HG03354 (cell line): ENCODE measurements around the gene TEDC2.

Experiments
- ATAC-seq: cut with Tn5 transposase; IDR thresholded peaks from one replicate; pipeline ENCODE4 v1.9.1; 2021; ENCODE audit warnings: mild to moderate bottlenecking; ENCODE audit not compliant: unreplicated experiment, poor library complexity, severe bottlenecking

The TEDC2 gene

DNA sequence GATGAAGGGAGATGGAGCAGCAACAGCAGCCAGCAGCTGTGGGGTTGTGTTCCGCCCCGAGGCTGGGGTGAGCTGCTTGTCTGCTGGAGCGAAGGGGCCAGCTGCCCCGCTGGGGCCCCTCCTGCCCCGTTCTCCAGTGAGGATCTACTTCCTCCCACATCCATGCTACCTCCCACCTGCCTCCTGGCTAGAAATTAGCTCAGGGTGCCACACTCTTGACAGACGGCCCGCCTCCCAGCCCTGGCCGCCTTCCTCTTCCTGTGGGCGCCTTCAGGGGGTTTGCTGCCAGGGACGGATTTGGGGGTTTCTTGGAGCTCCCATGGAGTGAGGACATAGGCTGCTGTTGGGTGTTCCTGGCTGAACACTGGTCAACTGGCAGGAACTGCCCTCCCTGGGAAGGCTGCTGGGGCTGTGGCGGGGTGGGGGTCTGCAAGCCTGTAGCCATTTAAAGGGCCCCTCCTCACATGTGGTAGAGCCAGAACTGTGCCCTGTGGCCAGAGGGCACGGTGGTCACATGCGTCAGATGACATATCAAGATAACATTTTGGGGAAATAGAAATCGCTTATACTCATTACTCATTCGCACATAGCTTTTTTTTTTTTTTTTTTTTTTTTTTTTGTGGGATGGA is 28.1 kb downstream of the TEDC2 start:
- ATAC-seq, result no peak

DNA sequence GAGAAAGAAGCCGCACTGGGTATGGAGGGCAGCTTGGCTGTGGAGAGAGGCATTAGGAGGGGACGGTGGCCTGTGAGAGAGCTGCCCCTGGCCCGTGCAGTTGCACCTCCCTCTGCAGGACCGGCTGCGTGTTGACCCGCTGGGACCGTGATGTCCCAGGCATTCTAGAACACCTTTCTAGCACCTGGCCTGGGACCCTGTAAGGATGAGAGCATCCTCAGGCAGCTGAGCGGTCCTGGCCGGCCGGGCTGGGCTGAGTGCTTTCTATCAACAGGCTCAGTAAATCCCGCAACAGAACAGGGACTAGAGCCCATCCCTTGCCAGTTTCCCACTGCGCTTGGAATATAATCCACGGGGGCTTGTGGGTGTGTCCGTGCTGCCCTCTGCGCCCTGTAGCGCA is 29.7 kb downstream of the TEDC2 start:
- ATAC-seq, result no peak

DNA sequence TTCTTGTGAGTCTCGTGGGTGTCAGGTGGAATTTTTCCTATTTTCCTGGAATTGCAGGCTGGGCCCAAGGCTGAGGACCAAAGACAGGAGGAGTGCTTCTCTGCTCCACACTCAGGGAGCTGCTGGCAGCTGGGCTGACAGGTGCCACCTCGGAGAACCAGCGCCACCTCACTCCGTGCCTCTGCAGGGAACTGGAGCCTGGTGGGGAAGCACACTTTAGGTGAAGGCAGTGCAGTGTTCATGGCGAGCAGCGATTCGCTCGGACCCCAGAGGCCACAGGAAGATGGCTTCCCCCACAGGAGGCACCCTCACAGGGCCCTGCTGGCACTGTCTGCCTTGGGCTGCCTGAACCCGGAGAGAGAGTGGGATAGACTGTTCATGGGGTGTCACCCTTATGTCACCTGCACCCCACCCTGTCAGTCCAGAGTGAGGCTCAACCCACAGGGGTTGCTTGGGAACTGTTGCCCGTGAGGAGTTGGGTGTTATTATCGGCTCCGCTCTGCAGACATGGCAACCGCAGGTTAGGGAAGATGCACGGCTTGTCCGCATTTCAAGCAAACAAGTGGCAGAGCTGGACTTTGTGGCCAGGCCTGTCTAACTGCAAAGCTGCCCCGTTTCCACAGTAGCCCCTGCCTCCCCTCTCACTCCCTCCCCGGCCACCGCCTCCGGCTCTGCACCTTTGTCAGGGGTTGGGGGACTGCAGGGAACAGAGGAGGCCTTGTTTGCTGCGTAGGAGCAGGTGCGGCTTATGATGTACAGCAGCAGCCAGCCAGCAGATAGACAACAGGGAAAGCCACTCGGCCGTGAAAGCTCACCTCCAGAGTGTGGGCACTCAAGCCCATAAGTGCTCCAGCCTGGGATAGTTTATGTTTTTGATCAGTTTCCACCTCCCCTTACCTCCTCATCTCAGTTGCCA is 30.5 kb downstream of the TEDC2 start:
- no peak for ATAC-seq

DNA sequence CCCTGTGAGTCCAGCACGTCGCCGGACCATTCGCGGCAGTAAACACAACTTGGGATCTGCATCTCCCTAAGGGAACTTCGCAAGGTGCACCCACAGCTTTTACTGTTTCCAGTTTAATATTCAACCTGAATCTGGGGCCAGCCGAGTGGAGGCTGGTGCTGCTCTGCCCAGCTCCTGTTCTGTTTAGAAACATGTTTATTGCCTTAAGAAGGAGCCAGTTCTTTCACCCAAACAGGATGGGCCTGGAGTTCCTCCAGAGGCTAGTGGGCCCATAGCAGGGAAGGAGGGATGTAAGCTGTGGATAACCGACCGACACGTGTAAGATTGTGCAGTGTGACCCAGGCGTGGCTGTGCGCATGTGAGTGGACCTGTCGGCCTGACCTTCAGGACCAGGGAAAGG is 32.4 kb downstream of the TEDC2 start:
- no peak for ATAC-seq

DNA sequence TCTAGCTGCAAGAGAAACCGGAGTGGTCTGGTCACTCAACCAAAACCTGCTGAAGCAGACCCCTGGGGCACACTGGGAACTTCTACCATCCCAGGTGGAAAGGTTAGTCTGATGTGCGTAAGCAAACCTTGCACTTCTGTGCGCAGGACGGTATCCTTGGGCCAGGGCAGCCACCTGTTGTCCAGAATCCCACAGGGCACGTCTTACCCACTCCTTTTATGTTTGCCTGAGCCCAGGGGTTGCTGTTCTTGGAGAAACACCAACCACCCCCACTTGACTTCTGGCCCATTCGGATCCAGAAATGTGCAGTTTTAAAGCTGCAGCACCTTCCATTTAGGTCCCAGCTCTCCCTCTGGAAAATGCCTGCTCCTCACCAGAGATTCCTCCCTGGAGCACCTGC is 33.7 kb downstream of the TEDC2 start:
- no peak for ATAC-seq

DNA sequence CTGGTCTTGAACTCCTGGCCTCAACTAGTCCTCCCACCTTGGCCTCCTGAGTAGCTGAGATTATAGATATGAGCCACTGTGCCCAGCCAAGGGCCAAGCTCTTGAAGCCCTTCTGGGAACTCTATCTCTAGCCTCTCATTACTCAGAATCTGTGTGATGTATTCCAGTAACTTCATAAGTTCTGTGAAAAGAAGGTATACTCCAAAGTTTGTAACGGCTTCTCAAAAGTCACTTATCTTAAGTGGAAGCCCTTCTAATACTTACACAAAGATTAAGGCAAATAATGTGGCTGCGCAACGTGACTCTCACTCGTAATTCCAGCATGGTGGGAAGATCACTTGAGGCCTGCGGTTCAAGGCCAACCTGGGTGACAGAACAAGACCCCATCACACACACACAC is 34.7 kb downstream of the TEDC2 start:
- no peak for ATAC-seq

DNA sequence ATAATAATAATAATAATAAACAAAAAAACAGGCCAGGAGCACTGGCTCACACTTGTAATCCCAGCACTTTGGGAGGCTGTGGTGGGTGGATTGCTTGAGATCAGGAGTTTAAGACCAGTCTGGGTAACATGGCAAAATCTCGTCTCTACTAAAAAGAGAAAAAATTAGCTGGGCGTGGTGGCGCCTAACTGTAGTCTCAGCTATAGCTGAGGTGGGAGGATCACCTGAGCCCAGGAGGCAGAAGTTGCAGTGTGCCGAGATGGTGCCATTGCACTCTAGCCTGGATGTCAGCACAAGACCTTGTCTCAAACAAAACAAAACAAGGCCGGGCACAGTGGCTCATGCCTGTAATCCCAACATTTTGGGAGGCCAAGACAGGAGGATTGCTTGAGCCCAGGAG is 35.1 kb downstream of the TEDC2 start:
- ATAC-seq, result no peak

DNA sequence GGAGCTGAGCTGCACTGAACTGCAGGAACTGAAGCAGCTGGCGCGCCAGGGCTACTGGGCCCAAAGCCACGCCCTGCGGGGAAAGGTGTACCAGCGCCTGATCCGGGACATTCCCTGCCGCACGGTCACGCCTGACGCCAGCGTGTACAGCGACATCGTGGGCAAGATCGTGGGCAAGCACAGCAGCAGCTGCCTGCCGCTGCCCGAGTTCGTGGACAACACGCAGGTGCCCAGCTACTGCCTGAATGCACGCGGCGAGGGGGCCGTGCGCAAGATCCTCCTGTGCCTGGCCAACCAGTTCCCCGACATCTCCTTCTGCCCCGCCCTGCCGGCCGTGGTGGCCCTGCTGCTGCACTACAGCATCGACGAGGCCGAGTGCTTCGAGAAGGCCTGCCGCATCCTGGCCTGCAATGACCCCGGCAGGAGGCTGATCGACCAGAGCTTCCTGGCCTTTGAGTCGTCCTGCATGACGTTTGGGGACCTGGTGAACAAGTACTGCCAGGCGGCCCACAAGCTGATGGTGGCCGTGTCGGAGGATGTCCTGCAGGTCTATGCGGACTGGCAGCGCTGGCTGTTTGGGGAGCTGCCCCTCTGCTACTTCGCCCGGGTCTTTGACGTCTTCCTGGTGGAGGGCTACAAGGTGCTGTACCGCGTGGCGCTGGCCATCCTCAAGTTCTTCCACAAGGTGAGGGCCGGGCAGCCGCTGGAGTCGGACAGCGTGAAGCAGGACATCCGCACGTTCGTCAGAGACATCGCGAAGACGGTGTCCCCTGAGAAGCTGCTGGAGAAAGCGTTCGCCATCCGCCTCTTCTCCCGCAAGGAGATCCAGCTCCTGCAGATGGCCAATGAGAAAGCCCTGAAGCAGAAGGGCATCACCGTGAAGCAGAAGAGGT is 36.6 kb downstream of the TEDC2 start:
- ATAC-seq, result no peak

DNA sequence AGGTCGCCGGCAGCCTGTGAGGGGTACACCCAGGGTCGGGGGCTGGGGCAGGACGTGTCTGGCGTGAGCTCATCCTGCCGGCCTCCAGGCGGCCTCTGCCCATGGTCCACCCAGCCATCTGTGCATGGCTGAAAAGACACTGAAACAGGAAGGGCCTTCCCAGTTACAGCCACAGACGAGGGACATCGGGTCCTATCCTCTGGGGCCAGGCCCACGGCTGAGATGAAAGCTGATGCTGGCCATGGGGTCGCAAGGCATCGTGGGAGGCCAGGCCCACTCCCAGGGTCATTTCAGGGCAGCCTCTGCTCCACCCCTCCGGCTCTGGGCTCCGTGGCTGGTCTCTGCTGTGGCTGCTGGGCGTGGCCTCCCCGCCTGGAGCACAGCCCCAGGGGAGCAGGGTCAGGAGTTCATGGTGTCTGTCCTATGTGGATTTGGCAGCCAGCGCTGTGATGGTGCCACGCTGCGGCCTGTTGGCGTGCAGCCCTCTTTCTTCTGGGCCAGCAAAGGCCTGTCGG is 37.3 kb downstream of the TEDC2 start:
- no peak for ATAC-seq

DNA sequence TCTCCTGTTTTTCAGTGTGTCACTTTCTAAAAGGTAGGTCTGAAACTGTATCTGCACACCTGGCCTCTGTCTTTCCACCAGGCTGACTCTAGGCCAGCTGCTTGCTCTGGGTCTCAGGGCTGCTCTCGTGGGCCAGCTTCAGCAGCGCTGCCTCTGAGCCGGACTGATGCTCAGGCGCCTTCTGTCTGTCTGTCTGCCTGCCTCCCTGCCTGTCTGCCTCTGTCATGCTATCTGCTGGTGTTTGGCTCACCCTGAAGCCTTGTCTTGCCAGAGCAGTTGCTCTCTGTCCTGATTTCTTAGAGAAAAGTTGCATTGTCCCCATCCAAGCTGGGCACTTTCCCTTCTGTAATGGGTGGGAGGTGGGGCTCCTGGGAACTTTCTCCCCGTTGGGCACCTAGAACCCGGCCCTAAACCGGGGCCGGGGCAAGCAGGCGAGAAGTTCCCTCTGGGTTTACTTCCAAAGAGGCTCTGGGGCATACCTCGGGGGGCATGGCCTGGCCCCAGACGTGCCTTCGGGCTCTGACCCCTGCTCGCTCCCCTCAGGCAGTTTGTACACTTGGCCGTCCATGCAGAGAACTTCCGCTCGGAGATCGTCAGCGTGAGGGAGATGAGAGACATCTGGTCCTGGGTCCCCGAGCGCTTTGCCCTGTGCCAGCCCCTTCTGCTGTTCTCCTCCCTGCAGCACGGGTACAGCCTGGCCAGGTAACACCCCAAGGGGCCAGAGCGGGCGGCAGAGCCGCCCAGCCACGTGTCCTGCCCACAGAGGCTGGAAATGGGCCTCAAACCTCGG is 38.0 kb downstream of the TEDC2 start:
- no peak for ATAC-seq

DNA sequence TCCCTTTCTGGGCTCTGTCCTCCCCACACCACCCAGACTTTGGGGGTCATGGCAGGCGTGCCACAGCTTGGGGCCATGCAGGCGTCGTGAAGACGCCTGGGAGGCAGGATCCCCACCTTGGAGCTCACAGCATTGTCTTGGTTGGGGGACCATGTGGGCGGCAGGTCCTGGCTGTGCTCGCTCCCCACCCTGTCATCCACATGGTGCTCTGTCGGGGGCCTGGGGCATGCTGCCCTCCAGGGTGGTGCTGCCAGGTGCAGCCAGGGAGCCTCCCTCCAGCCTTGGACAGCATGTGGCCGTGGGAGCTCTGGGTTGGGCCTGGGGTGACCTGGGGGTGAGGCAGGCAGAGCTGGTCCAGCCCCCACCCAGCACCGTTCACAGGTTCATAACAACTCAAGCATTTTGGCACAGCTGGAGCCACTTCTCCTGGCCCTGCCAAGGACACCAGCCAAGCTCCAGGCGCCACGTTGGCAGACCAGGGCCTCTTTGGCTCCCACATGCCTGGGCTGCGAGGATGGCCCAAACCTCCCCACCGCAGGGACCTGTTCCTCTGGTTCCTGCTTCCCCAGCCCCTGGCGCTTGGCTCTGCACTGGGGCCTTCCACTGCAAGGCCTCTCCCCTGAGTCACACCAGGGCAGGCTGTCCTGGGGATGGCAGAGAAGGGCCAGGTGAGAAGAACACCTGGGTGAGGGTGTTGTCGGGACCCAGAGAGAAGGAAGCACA is 38.8 kb downstream of the TEDC2 start:
- ATAC-seq, result no peak

DNA sequence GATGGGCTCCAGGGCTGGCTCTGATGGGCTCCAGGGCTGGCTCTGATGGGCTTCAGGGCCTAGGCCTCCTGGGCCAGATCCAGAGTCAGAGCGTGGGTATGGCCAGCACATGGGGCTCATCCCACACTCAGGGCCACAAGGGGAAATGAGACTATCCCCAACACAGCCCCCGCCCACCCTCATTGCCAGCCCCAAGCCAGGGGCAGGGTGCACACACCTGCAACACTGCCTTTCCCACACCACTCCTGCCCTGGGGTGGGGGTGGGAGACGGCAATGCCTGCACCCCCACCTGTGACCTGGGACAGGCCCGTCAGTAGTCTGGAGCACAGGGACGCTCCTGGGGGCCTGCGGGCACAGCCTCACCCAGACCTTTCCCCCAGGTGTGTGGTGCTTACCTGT is 39.5 kb downstream of the TEDC2 start:
- ATAC-seq, result no peak

DNA sequence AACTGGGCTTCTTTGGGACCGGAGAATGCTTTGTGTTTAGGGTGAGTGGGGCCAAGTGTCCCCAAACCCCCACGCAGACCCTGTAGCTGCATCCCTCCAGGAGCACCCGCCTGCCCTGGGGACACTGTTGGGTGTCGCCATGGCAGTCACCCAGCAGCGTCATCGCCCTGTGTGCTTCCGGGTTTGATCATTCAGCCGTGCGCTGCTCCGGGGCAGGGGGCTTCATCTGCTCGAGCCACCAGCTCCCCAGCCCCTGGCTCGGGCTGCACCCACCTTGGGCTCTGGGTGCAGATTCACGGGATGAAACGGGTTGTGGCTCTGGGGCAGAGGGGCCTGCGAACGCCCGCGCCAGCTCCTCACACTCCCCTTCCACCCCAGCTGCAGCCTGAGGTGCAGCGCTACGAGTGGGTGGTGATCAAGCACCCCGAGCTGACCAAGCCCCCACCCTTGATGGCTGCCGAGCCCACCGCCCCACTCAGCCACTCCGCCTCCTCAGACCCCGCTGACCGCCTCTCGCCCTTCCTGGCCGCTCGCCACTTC is 40.1 kb downstream of the TEDC2 start:
- ATAC-seq, result no peak

DNA sequence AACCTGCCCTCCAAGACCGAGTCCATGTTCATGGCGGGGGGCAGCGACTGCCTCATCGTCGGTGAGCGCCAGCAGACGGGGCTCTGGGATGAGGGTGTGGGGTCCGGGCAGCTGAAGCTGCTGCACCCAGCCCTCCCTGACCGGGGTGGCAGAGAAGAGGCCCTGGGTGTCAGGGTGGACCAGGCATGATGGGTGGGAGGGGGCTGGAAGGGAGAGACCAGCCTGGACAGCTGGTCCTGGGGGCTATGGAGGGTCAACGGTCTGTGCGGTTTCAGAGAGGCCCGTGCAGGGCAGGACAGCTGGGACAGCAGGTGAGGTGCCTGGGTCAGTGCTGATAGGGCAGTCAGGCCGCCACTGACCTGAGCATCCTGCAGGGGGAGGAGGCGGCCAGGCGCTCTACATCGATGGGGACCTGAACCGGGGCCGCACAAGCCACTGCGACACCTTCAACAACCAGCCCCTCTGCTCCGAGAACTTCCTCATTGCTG is 40.6 kb downstream of the TEDC2 start:
- no peak for ATAC-seq

DNA sequence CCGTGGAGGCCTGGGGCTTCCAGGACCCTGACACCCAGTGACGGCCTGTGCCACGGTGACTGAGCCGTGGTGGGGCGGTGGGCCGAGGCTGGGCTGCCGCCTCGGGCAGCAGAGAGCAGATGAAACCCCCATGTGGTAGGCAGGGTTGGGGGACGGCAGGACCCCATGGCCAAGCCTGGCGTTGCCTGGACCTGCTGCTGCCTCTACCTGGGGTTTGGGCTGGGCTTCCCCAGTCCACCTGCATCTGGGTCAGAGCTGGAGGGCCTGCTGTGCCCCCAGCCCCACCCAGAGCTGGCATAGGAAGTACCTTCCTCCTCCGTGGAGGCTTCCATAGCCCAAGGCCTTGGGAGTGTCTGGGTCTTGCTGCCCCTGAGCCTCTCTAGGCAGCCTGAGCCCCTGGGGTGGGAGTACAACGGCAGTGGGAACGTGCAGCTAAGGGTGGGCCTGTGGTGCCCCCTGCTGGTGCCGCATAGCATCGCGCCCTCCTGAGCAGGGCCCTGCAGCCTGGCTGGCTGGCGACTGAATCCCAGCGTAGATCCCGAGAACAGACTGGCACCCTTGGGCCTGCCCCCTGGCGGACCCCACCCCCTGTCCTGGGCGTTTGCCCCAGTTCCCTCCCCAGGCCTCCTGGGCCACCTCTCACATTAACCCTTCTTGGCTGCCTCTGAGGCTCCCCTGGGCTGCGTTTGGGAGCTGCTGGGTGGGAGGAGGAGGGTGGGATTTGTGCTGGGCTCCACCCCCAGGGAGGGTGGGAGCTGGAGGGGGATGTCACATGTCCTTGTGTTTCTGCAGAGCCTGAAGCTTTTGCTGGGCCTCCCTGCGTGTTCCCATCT is 41.2 kb downstream of the TEDC2 start:
- ATAC-seq, result peak; percentile 62

DNA sequence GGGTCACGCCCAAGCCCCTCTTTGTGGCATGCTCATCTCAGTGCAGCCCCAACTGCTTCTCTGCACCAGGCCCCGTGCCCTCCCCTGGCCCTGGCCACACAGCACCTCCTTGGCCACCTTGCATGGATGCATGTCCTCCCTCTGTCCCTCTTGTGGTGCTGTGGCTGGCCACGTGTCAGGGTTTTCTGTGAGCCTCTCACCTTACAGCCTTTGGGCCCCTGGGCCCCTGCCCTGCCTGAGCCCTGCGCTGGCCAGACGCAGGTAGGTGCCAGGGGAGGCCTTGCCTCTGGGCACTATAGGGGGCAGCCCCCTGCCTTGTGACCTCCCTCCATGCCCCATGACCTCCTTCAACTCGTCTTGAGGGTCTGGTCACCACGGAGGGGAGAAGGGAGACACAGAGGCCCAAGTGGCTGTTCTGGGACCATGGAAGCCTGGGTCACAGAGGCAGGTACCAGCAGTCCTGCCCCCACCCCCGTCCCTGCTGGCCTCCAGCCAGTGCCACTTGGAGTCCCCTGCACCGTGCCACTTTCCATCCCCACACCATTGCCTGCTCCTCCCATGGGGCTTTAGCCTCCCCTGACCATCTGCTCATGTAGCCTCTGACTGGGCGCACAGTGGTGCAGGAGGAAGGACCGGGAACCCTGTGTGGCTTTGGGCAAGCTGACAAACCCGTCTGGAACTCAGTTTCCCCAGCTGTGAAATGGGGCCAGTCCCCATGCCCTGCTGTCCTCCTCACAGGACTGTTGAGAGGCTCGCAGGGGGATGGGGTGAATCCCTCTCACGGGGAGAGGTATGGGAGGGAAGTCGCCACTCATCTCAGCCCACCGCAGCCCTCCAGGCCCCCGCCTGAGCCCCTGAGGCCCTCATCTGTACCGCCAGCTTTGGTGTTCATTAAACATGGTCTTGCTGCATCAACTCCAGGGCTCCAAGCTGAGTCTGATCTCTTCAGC is 42.3 kb downstream of the TEDC2 start:
- ATAC-seq, result no peak
